AG09309 (cell line): ENCODE data around the gene KCNK5.

Experiments used
- DNase-seq: peaks from one replicate; pipeline ENCODE4 v3.0.0-alpha.2; 2010; ENCODE audit warnings: low read depth
- H3K4me3 ChIP-seq: 2 replicates; pipeline ENCODE4 v1.5.1; 2011; ENCODE audit warnings: mild to moderate bottlenecking, low read depth, low read length, moderate library complexity; ENCODE audit not compliant: control insufficient read depth
- TF ChIP-seq, protein P1 (sequence below): IDR thresholded peaks from 2 replicates; pipeline ENCODE4 v1.5.1; 2011; ENCODE audit warnings: mild to moderate bottlenecking, low read depth, low read length, inconsistent platforms; ENCODE audit not compliant: insufficient read depth, control insufficient read depth; ENCODE audit errors: missing control alignments

KCNK5 gene

DNA sequence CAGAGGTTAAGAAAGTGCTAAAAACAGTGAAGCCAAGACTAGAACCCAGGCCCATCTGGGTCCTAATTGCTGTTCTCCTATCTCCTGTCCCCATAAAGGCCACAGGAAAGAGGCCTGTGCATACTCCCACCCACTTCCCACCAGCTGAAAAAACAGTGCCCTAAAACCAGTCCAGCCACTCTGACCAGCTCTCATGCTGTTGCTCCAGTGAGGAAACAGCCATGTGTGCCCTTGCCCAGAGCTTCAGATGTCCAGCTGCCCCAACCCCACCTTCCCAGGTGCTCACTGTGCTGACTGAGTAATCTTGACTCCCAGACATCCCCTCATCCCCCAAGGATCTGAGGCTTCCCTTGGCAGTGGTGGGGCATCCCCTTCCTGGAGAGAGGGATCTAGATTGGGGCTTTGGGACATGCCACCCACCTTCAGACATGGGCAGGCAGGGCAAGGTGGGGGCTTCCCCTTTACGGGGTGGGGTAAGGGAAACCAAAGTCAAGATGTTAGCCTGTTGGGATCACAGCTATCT lies 28.7 kb downstream of the KCNK5 start:
- TF ChIP-seq, protein P1, sequence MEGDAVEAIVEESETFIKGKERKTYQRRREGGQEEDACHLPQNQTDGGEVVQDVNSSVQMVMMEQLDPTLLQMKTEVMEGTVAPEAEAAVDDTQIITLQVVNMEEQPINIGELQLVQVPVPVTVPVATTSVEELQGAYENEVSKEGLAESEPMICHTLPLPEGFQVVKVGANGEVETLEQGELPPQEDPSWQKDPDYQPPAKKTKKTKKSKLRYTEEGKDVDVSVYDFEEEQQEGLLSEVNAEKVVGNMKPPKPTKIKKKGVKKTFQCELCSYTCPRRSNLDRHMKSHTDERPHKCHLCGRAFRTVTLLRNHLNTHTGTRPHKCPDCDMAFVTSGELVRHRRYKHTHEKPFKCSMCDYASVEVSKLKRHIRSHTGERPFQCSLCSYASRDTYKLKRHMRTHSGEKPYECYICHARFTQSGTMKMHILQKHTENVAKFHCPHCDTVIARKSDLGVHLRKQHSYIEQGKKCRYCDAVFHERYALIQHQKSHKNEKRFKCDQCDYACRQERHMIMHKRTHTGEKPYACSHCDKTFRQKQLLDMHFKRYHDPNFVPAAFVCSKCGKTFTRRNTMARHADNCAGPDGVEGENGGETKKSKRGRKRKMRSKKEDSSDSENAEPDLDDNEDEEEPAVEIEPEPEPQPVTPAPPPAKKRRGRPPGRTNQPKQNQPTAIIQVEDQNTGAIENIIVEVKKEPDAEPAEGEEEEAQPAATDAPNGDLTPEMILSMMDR, result no peak
- H3K4me3 ChIP-seq, result no peak overlapping the region
- DNase-seq, result no peak

DNA sequence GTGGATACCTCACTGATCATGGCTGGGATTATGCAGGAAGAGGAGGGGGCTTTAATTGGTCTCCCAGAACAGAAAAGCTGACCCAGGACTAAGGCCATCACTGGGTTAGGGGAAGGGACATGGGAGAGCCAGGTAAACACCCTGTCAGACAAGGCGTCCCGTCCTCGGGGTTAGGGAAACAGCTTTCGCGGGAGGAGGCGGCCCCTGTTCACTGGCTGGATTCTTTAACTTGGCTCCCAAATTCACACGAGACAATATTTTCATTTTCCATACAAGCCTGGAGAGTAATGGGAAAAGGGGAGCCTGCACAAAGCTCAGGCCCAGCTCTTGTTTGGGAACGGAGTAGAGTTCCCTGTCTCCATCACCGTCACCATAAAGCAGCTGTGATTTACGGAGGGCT lies 29.3 kb downstream of the KCNK5 start:
- no peak for DNase-seq
- TF ChIP-seq, protein P1, result no peak
- H3K4me3 ChIP-seq, result no peak overlapping the region

DNA sequence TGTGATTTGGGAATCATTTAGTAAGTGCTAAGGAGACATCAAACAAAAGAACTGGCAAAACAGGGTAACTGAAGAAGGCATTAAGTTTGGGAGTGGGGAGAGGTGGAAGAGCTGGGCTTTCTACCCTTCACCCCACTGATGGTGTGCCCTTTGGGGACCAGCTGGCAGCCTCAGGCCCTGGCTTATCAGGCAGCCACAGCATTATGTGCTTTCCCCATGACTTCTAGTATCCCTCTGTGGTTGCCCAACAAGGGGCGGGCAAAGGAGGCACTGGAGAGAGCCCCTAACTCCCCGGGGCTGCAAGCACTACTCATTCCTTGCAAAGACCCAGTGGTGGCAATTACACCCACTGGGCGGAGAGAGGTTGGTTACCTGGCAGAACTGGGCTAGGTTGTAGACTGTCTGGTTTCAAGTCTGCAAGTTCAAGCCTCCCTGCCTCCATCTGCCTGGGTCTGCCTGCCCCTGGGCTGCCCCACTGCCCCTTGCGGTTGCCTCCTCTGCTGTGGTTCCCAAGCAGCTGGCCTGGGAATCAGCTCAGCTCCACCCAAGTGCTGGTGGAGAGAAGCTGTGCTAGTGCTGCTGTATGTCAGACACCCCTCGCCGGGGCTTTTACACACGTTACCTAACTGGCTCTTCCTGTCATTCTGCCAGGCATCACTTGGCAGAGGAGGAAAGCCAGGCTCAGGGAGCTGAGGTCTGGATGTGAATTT lies 29.9 kb downstream of the KCNK5 start:
- no peak overlapping the region for H3K4me3 ChIP-seq
- DNase-seq, result no peak

DNA sequence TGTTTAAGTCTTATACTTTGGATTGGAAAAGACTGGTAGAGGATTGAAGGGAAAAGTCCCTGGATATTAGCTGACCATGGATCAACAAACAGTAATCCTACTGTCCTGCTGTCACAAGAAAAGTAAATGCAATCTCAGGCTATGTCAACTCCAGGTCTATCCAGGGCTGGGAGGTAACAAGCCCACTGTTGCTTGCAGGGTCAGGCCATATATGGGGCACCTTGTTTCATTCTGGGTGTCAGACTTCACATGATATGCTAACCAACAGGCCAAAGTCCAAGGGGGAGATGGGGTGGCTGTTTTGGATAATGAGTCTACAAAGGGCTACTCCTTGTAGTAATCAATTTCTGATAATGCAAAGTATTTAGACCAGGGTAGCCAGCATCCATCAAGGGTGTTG lies 30.7 kb downstream of the KCNK5 start:
- no peak for DNase-seq

More for the DNA sequence above, 29.9 kb downstream of the KCNK5 start:
- TF ChIP-seq, protein P1, result no peak

DNA sequence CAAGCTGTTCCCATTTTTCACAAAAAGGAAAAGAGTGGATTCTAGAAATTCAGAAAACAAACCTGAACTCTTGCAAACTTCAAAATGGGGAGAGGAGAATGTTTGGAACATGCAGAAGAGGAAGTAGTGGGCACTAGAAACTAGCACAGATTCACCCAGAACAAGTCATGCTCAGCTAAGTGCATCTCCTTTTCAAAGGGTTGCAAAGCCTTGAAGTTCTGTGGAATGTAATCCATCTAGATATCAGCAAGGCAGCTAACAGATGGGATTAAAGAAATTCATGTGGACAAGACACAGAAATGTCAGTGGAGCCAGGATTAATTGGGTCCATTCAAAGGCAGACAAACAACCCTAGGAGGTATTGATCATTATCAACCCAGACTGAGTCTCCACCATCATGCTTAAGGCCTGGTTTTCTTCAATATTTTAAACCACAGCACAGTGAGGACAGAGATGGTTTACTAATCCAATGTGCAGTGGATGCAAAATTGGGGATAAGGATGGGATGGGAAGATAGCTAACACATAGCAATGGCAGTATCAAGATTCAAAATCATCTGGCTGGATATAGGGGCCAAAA lies 31.3 kb downstream of the KCNK5 start:
- DNase-seq, result no peak
- H3K4me3 ChIP-seq, result no peak overlapping the region
- TF ChIP-seq, protein P1, result no peak

More for the DNA sequence above, 30.7 kb downstream of the KCNK5 start:
- H3K4me3 ChIP-seq, result no peak overlapping the region
- TF ChIP-seq, protein P1, result no peak

DNA sequence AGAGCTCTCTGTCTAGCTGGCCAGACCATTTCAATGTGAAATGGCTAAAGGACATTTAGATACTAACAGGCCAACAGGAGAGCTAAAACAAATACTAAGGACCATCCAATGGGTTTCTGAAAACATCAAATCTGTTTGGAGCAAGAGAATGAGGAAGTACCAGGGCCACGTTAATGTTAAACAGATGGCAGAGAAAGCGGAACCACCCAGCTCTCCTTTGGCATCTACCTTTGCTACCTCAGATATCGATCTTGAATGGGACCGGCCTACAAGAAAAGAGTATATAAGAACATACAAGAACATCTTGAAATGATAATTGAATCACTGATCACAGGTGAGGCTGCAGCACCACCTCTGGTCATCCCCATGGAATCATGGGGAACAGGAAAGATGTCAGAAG lies 31.8 kb downstream of the KCNK5 start:
- DNase-seq, result no peak
- H3K4me3 ChIP-seq, result no peak overlapping the region
- TF ChIP-seq, protein P1, result no peak
